IMR-90 (cell line): ENCODE results near the gene SPATA9. TPM values are rescaled to one million over a fixed set of nuclear protein-coding genes. Genes with fewer than 3 reads are reported as not detected.

Experiments
- ATAC-seq: fragments of 200-7000 bp; cut with Tn5 transposase; 2 replicates; pipeline ENCODE4 v1.9.1; 2020; ENCODE audit warnings: low read depth, mild to moderate bottlenecking, moderate library complexity
- BruUV-seq: library from RNA; stranded (reverse); fragments of 400-500 nt; replicated peaks from 2 replicates; lab custom pipeline; 2021; lab: Mats Ljungman, UMichigan
- CTCF ChIA-PET: fragments of 300-600 bp; formaldehyde crosslinking; extraction: SDS; loops from one replicate; lab custom pipeline; 2021; ENCODE audit warnings: antibody characterized with exemption; lab: Yijun Ruan, JAX
- POLR2A ChIA-PET: fragments of 300-600 bp; sonication (Branson Sonifier 250); formaldehyde crosslinking; loops from one replicate; lab custom pipeline; 2022; ENCODE audit warnings: antibody characterized with exemption; ENCODE audit not compliant: unreplicated experiment; lab: Charles Lee
- DNase-seq: peaks from one replicate; pipeline ENCODE4 v3.0.0; 2013
- H2AFZ ChIP-seq: replicated peaks from 2 replicates; pipeline ENCODE3; 2013; ENCODE audit warnings: low read length, mild to moderate bottlenecking; ENCODE audit not compliant: poor library complexity
- H2AK5ac ChIP-seq: 2 replicates; pipeline ENCODE4 v1.6.1; 2013; ENCODE audit warnings: low read depth, low read length, inconsistent platforms
- H2AK9ac ChIP-seq: replicated peaks from 2 replicates; pipeline ENCODE3; 2013; ENCODE audit warnings: mild to moderate bottlenecking, low read depth, low read length, moderate library complexity; ENCODE audit not compliant: poor library complexity
- H2BK120ac ChIP-seq: 2 replicates; pipeline ENCODE4 v1.6.1; 2013; ENCODE audit warnings: low read depth, low read length, inconsistent platforms
- H2BK15ac ChIP-seq: 3 replicates; pipeline ENCODE4 v1.6.1; 2013; ENCODE audit warnings: low read depth, low read length, inconsistent platforms
- H2BK20ac ChIP-seq: 2 replicates; pipeline ENCODE4 v1.6.1; 2013; ENCODE audit warnings: low read depth, mild to moderate bottlenecking, inconsistent platforms, low read length, moderate library complexity
- H2BK5ac ChIP-seq: 2 replicates; pipeline ENCODE4 v1.6.1; 2013; ENCODE audit warnings: mild to moderate bottlenecking, low read depth, low read length, inconsistent platforms; ENCODE audit not compliant: poor library complexity, severe bottlenecking
- H3K14ac ChIP-seq: replicated peaks from 2 replicates; pipeline ENCODE4 v1.6.1; 2013; ENCODE audit warnings: low read depth, low read length, inconsistent platforms
- H3K18ac ChIP-seq: 2 replicates; pipeline ENCODE4 v1.6.1; 2013; ENCODE audit warnings: low read depth, low read length, control low read depth
- H3K23ac ChIP-seq: 2 replicates; pipeline ENCODE4 v1.6.1; 2013; ENCODE audit warnings: low read depth, low read length, inconsistent platforms
- H3K27ac ChIP-seq: 2 replicates; pipeline ENCODE4 v1.5.1; 2013; ENCODE audit warnings: mild to moderate bottlenecking, control low read depth, low read length; ENCODE audit not compliant: insufficient read depth
- H3K27me3 ChIP-seq: 2 replicates; pipeline ENCODE4 v1.6.1; 2013; ENCODE audit warnings: low read length; ENCODE audit not compliant: control insufficient read depth, insufficient read depth
- H3K36me3 ChIP-seq: 2 replicates; pipeline ENCODE4 v1.6.1; 2013; ENCODE audit warnings: low read length, mixed read lengths; ENCODE audit not compliant: control insufficient read depth, insufficient read depth
- H3K4ac ChIP-seq: 2 replicates; pipeline ENCODE4 v1.6.1; 2013; ENCODE audit warnings: low read depth, low read length, inconsistent platforms
- H3K4me1 ChIP-seq: 2 replicates; pipeline ENCODE4 v1.6.1; 2013; ENCODE audit warnings: low read length, mixed read lengths; ENCODE audit not compliant: control insufficient read depth, insufficient read depth
- H3K4me2 ChIP-seq: 2 replicates; pipeline ENCODE4 v1.6.1; 2013; ENCODE audit warnings: low read depth, mild to moderate bottlenecking, control low read depth, low read length, moderate library complexity
- H3K4me3 ChIP-seq: 2 replicates; pipeline ENCODE4 v1.5.1; 2013; ENCODE audit warnings: low read depth, mild to moderate bottlenecking, control low read depth, low read length, moderate library complexity; ENCODE audit not compliant: insufficient read depth
- H3K56ac ChIP-seq: 2 replicates; pipeline ENCODE4 v1.6.1; 2013; ENCODE audit warnings: low read length, inconsistent platforms; ENCODE audit not compliant: insufficient read depth; ENCODE audit errors: extremely low read depth
- H3K79me1 ChIP-seq, 2 experiments: 2 replicates each; pipeline ENCODE4 v1.6.1; 2013; ENCODE audit warnings: low read length in 2 of 2, inconsistent platforms in 1 of 2, low read depth in 1 of 2
- H3K9ac ChIP-seq: 2 replicates; pipeline ENCODE4 v1.6.1; 2013; ENCODE audit warnings: low read depth, low read length, control low read depth
- H3K9me1 ChIP-seq: 2 replicates; pipeline ENCODE4 v1.6.1; 2013; ENCODE audit warnings: low read length, inconsistent platforms; ENCODE audit not compliant: insufficient read depth
- H3K9me3 ChIP-seq: 2 replicates; pipeline ENCODE4 v1.6.1; 2013; ENCODE audit warnings: low read length; ENCODE audit not compliant: control insufficient read depth, insufficient read depth
- H4K20me1 ChIP-seq: 2 replicates; pipeline ENCODE4 v1.6.1; 2013; ENCODE audit warnings: low read length, inconsistent platforms; ENCODE audit not compliant: insufficient read depth
- H4K5ac ChIP-seq: 2 replicates; pipeline ENCODE4 v1.6.1; 2013; ENCODE audit warnings: mild to moderate bottlenecking, low read depth, low read length, control low read depth
- H4K8ac ChIP-seq, 2 experiments: 2 replicates each; pipeline ENCODE4 v1.6.1; 2013; ENCODE audit warnings: low read depth in 2 of 2, low read length in 2 of 2, control low read depth in 1 of 2, inconsistent platforms in 1 of 2
- H4K91ac ChIP-seq: 2 replicates; pipeline ENCODE4 v1.6.1; 2013; ENCODE audit warnings: low read depth, low read length, inconsistent platforms; ENCODE audit not compliant: insufficient read depth
- CEBPB ChIP-seq: IDR thresholded peaks from 2 replicates; pipeline ENCODE4 v1.6.1; 2012; ENCODE audit warnings: low read depth, low read length, improper control_type of control experiment
- CHD1 ChIP-seq: IDR thresholded peaks from 2 replicates; pipeline ENCODE4 v1.6.1; 2012; ENCODE audit warnings: low read depth, low read length, improper control_type of control experiment
- FOS ChIP-seq: fragments of 150-350 bp; IDR thresholded peaks from 2 replicates; pipeline ENCODE4 v1.6.1; 2016; ENCODE audit warnings: low read depth, low read length
- MAFK ChIP-seq: IDR thresholded peaks from 2 replicates; pipeline ENCODE4 v1.6.1; 2012; ENCODE audit warnings: low read depth, low read length, improper control_type of control experiment
- MAZ ChIP-seq: IDR thresholded peaks from 2 replicates; pipeline ENCODE4 v1.6.1; 2012; ENCODE audit warnings: low read depth, mild to moderate bottlenecking, low read length, improper control_type of control experiment, moderate library complexity, borderline replicate concordance
- MXI1 ChIP-seq: IDR thresholded peaks from 2 replicates; pipeline ENCODE4 v1.6.1; 2012; ENCODE audit warnings: low read depth, mild to moderate bottlenecking, low read length, moderate library complexity, borderline replicate concordance
- NFE2L2 ChIP-seq: fragments of 150-350 bp; IDR thresholded peaks from 2 replicates; pipeline ENCODE4 v1.6.1; 2016; ENCODE audit warnings: low read depth, mild to moderate bottlenecking, low read length
- POLR2A ChIP-seq: IDR thresholded peaks from 2 replicates; pipeline ENCODE4 v1.6.1; 2012; ENCODE audit warnings: mild to moderate bottlenecking, low read depth, low read length
- RAD21 ChIP-seq: IDR thresholded peaks from 2 replicates; pipeline ENCODE4 v1.6.1; 2012; ENCODE audit warnings: low read length, improper control_type of control experiment
- RCOR1 ChIP-seq: IDR thresholded peaks from 2 replicates; pipeline ENCODE4 v1.6.1; 2012; ENCODE audit warnings: mild to moderate bottlenecking, low read length, improper control_type of control experiment; ENCODE audit not compliant: insufficient replicate concordance
- RFX5 ChIP-seq: IDR thresholded peaks from 2 replicates; pipeline ENCODE4 v1.8.0; 2012; ENCODE audit warnings: low read depth, mild to moderate bottlenecking, low read length, moderate library complexity
- SMC3 ChIP-seq: fragments of 150-350 bp; IDR thresholded peaks from 2 replicates; pipeline ENCODE4 v1.6.1; 2016; ENCODE audit warnings: low read depth, mild to moderate bottlenecking, antibody characterized with exemption, low read length, moderate library complexity
- WGBS, 2 experiments: methylation state at CpG; one replicate each; pipeline versions ENCODE4 v1.1.5 to v1.1.7; 2013; ENCODE audit warnings: missing lambda C conversion rate in 2 of 2; ENCODE audit not compliant: insufficient read length in 1 of 2; ENCODE audit errors: extremely low coverage in 2 of 2; 5-methylcytosine and 5-hydroxymethylcytosine counted together
- dilution Hi-C: fragments of 300-500 bp; cut with HindIII; formaldehyde crosslinking; loops from one replicate; pipeline ENCODE4 v1.14.3; 2018; ENCODE audit warnings: low sequenced_read_pairs; ENCODE audit not compliant: unreplicated experiment
- in situ Hi-C: fragments of 300-500 bp; cut with MboI; formaldehyde crosslinking; loops from 3 replicates; pipeline ENCODE4 v1.14.3; 2019; ENCODE audit warnings: low sequenced_read_pairs, inconsistent platforms, mixed read lengths
- intact Hi-C: fragments of 100-400 bp; cut with micrococcal nuclease; formaldehyde crosslinking; loops from 2 replicates; pipeline ENCODE4 v1.10.0; 2022
- polyA plus RNA-seq, 3 experiments: library from polyadenylated mRNA; depleted of rRNA; stranded (reverse); fragments of >200 nt; gene quantifications; 2 replicates each; pipeline ENCODE4 v1.2.3, GENCODE V29; 2012; ENCODE audit warnings: low replicate concordance in 1 of 3
- total RNA-seq: library from RNA; depleted of rRNA; stranded (reverse); fragments of >200 nt; gene quantifications from 2 replicates; pipeline ENCODE4 v1.2.3, GENCODE V29; 2012
- TF ChIP-seq, protein P1 (sequence below): conservative IDR thresholded peaks from 2 replicates; pipeline ENCODE4 v1.5.1; 2012; ENCODE audit warnings: mild to moderate bottlenecking, low read depth, low read length, improper control_type of control experiment
- TF ChIP-seq, protein P2 (sequence below): fragments of 150-350 bp; IDR thresholded peaks from 2 replicates; pipeline ENCODE4 v1.6.1; 2016; ENCODE audit warnings: low read depth, mild to moderate bottlenecking, low read length, moderate library complexity, borderline replicate concordance

Gene SPATA9
- total and polyA plus RNA-seq, 2 of the 4 experiments (the other 2 are of a cell fraction): 0.72 to 0.86 TPM

DNA sequence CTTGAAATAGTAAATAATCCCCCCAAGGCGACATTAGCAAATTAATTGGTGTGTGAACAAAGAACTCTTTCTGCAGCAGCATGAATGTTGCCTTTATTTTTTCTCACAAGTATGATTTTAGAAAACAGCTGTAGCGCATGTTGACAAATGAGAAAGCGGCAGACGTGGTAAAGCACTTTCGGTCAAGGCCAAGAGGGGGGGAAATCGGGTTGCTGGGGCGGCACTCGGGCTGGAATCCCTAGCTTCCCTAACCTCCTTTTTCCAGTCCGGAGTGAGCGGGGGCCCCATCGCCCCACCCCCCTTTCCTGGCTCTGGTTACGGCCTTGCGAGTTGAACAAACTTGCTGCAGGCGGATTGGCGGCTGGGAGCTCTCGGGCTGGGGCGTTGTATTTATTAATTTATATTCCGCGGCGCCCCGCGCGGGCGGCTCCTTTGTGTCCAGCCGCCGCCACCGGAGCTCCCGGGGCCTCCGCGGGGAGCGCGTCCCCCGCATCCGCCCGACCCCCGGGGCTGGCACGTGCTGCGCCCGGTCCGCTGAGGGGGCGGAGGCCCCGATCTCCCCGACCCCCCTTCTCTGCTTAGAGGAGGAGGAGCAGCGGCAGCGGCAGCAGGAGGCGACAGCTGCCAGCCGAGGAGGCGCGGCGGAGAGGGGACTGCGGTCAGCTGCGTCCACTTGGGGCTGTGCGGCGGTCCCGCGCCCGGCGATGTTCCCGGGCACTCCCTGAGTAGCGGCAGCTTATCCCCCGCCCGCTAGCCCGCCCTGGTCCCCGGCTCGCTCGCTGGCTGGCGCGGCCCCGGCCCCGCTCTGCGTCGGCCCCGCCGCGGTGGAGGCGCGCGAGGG lies 48.2 kb upstream of the SPATA9 start, which contains the start of gene RHOBTB3:
RHOBTB3 (plus strand) TSS at position 607 of the 841 bp plus-strand sequence. CDS start 347 bp downstream, outside the sequence.
- Histone ChIP-seq H3K4me1 (peaks cover 14% of the 10 kb centered on the region), H2BK20ac (peak within 1 kb of the TSS; percentile 58), H3K14ac (peak within 1 kb of the TSS; percentile 98), H2BK15ac (peak within 1 kb of the TSS; percentile 90; the same call in 2 of the 3 replicates), H4K20me1 (peaks cover 18% of the 10 kb centered on the region), H2AFZ (peak within 1 kb of the TSS; percentile 93), H2BK120ac (peak within 1 kb of the TSS; percentile 83), H3K9me3 (no peaks in the 10 kb centered on the region), H4K5ac (peak within 1 kb of the TSS; percentile 82), H3K18ac (peak within 1 kb of the TSS; percentile 84), H3K56ac (peak within 1 kb of the TSS; percentile 85), H3K79me1 (peaks cover 6 to 46% of the 10 kb centered on the region in 2 experiments; a peak in 2 of 4 replicates), H2AK9ac (peak within 1 kb of the TSS; percentile 94), H2BK5ac (peak within 1 kb of the TSS; percentile 95), H3K4me2 (peak within 1 kb of the TSS; percentile 97), H3K36me3 (peaks cover 6% of the 10 kb centered on the region), H3K27me3 (no peaks in the 10 kb centered on the region), H3K4ac (peak within 1 kb of the TSS; percentile 98), H4K8ac (peak within 1 kb of the TSS; percentile 88), H3K9me1 (peaks cover 12% of the 10 kb centered on the region; the same call in 1 of the 2 replicates), H3K9ac (peak within 1 kb of the TSS; percentile 97), H3K4me3 (peak within 1 kb of the TSS; percentile 98), H4K91ac (peak within 1 kb of the TSS; percentile 94), H3K27ac (peak within 1 kb of the TSS; percentile 100), H2AK5ac (peak within 1 kb of the TSS; percentile 99), H3K23ac (peak within 1 kb of the TSS; percentile 99)
- ATAC-seq: peak; percentile 75
- BruUV-seq: TSS peak; percentile 64
- POLR2A ChIA-PET: interaction anchor here (0.6 to 1.7 kb wide), 8 partner anchors 10 to 125 kb away, joined by 3 to 20 read pairs (median 6); partner anchors contain the start of gene GLRX
- dilution Hi-C loops: no loop called here
- WGBS, 2 experiments: 0% methylated on average over 35 of the region's 78 CpGs; no CpG with 5 or more reads in 1 of the 2 experiments
- peak; percentile 91 for DNase-seq
- in situ Hi-C loops: loop anchor here (5.0 kb wide), 1 partner anchor 64 kb away; no protein-coding TSS in a partner anchor
- CTCF ChIA-PET: interaction anchor here (0.6 to 2.1 kb wide), 4 partner anchors 13 to 115 kb away, joined by 3 to 12 read pairs (median 4); no protein-coding TSS in a partner anchor
- intact Hi-C loops: loop anchor here (5.0 to 10.0 kb wide), 2 partner anchors 84 to 176 kb away; partner anchors contain the start of genes ARSK, RFESD and SKIC3
- TF ChIP-seq, protein P1, sequence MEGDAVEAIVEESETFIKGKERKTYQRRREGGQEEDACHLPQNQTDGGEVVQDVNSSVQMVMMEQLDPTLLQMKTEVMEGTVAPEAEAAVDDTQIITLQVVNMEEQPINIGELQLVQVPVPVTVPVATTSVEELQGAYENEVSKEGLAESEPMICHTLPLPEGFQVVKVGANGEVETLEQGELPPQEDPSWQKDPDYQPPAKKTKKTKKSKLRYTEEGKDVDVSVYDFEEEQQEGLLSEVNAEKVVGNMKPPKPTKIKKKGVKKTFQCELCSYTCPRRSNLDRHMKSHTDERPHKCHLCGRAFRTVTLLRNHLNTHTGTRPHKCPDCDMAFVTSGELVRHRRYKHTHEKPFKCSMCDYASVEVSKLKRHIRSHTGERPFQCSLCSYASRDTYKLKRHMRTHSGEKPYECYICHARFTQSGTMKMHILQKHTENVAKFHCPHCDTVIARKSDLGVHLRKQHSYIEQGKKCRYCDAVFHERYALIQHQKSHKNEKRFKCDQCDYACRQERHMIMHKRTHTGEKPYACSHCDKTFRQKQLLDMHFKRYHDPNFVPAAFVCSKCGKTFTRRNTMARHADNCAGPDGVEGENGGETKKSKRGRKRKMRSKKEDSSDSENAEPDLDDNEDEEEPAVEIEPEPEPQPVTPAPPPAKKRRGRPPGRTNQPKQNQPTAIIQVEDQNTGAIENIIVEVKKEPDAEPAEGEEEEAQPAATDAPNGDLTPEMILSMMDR: no peak
- TF ChIP-seq CHD1: no peak
- TF ChIP-seq CEBPB: no peak
- peak; percentile 63; the same call in 1 of the 2 replicates for TF ChIP-seq POLR2A
- TF ChIP-seq SMC3: no peak
- no peak for TF ChIP-seq FOS
- TF ChIP-seq MAZ: peak; percentile 86; the same call in 1 of the 2 replicates
- TF ChIP-seq RFX5: no peak
- no peak; the same call in 1 of the 2 replicates for TF ChIP-seq RAD21
- TF ChIP-seq NFE2L2: no peak
- TF ChIP-seq RCOR1: no peak
- TF ChIP-seq, protein P2, sequence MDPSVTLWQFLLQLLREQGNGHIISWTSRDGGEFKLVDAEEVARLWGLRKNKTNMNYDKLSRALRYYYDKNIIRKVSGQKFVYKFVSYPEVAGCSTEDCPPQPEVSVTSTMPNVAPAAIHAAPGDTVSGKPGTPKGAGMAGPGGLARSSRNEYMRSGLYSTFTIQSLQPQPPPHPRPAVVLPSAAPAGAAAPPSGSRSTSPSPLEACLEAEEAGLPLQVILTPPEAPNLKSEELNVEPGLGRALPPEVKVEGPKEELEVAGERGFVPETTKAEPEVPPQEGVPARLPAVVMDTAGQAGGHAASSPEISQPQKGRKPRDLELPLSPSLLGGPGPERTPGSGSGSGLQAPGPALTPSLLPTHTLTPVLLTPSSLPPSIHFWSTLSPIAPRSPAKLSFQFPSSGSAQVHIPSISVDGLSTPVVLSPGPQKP: no peak
- TF ChIP-seq MXI1: peak; percentile 85; the same call in 1 of the 2 replicates
- no peak for TF ChIP-seq MAFK
